GM23248 (cell line): ENCODE measurements around the gene NUP93.

ENCODE experiments used
- EZH2 ChIP-seq: fragments of 200-600 bp; sonication (generic); IDR thresholded peaks from 2 replicates; pipeline ENCODE4 v1.6.1; 2018; ENCODE audit warnings: antibody characterized with exemption, mild to moderate bottlenecking; ENCODE audit not compliant: insufficient read depth, poor library complexity, severe bottlenecking
- EZH2phosphoT487 ChIP-seq: fragments of 200-600 bp; sonication (generic); IDR thresholded peaks from 2 replicates; pipeline ENCODE4 v1.6.1; 2018; ENCODE audit warnings: antibody characterized with exemption, moderate library complexity, mild to moderate bottlenecking, low read depth; ENCODE audit not compliant: insufficient read depth

DNA sequence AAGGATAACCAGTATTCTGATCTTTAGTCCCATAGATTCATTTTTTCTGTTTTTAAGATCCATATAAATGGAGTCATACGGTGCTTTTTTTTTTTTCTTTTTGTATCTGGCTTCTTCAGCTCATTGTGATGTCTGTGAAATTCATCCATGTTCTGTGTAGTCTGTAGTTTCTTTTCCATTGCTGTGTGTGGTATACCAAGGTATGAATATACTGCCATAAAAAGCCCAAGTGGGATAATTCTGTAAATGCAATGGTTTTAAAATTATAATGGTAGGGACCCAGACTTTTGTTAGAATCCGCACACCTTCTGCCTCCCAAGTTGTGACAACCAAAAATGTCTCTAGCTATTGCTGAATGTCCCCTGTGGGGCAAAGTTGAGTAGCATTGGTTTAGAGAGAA, 7.6 kb downstream of the NUP93 start:
- no peak for TF ChIP-seq EZH2
- no peak for TF ChIP-seq EZH2phosphoT487
